ENCODE measurements around the gene PRSS22.

PRSS22 gene

DNA sequence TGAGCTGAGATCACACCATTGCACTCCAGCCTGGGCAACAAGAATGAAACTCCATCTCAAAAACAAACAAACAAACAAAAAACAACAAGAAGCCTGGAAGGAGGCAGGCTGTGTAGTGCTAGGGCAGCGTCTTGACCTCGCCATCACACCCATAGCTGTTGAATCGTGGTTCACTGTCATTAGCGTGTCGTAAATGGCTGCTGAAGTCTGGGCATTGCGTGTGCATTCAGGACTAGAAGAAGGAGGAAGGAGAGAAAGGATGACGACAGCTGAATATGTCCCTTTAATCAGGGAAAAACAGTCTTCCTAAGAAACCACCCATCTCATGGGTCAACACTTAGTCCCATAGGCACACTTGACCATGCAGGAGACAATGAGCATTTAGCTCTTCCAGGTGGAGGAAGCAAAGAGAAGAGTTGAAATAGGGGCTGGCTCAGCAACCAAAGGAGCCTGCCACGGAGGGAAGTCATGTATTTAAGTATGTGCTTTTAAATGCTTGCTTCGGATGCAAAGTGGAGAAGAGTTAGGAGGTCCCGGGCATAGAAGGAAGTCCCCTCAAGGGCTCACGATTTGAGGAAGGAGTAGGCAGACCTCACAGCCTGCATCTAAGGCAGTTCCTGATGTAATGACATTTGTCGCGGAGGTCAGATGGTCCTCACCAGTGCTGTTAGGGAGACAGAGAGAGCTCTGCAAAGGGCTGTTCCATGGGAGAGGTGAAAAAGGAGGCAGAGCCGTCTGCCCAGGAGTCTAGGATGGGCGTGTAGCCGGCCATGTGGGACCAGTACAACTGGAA lies 8.8 kb downstream of the PRSS22 start:
- no peak for DNase-seq

DNA sequence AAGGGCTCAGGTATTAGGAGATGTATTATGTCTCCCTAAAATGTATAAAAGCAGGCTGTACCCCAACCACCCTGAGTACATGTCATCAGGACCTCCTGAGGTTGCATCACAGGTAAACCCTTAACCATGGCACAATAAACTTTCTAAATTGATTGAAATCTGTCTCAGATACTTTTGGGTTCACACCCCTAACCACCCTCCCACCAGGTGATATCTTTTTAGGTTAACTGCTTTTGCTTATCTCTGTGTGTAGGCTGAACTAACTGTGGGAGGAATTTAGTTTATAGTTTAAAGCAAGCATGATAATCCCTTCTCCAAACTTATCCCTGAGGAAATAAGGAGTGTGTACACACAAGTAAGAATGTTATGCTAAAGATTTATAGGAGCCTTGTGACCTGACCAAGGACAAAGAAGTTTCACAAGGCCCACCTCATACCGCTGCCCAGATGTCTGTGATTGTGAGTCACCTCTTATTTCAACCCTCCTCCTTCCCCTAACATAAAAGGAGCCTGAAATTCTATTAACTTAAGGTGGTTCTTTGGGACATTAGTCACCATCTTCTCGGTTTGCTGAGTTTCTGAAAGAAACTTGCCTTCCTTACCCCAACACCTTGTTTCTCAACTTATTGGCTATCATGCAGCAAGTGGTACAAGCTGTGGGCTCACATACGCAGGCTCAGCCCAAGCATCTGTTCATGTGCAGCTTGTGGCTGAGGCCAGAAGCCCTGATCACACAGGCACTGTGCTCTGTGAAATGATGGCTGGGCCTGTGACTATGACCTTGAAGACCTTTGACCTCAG lies 11.3 kb downstream of the PRSS22 start:
- no peak for DNase-seq

DNA sequence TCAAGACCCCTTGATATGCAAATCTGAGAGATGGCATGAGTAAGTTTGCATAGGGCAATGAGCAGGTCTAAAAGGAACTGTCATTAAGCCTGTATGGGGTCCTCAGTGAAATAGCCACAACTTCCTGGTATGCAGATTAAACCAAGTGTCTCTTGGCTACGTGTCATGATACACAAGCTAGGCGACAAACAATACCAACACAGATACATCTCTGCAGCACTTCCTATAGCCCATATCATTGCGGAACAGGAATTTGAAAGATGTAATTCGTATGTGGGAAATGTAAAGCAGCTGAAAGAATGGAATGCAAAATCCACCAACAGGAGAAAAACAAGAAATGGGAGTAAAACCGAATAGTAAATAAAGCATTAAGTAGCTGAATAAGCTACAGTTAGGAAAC lies 12.9 kb downstream of the PRSS22 start:
- no peak for DNase-seq

DNA sequence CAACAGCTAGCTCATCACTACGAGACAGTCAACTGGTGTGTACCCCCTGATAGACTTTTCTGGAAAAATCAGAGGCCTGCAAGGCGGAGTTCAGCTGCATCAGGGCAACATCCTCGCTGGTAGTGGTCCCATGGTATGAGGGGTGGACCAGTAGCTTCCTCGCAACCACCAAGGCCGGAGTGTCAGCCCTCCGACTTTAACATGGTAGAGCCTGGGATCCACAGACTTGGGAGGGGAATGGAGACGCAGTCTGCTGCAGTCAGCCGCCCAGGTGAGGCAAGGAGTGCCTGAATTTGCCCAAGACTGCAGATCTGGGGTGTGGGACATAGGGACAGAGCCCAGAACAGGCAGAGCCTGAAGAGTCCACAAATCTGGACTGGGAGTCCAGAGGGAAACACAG lies 14.4 kb downstream of the PRSS22 start:
- DNase-seq: no peak

DNA sequence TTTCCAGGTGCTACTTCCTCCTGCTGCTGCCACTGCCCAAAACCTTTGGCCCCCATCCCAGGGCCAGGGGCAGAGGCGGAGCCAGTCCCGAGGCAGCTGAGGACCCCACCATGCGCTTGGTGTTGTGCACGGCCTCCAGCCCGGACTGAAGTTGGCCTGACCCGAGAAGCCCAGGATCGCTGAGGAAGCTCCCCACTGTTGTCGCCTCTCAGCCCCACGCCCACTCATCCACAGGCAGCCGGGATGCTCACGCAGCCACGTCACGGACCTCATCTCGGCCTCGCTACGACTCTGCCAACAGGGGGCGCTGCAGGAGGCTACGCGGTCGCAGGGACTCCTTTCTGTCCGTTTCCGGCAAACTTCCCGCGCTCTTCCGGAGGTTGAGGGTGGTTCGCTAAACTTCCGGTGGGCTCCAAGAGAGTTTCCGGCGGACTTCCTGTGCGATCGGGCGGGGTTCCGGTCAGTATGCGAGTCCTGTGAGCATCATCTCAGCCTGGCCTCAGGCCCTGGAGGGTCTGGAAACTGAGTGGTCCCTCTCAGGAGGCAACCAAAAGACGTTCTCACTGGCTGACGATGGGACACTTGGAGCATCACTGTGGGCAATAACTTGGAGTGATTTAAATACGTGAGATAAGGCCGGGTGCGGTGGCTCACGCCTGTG lies 15.5 kb downstream of the PRSS22 start:
- DNase-seq: peak; percentile 86

DNA sequence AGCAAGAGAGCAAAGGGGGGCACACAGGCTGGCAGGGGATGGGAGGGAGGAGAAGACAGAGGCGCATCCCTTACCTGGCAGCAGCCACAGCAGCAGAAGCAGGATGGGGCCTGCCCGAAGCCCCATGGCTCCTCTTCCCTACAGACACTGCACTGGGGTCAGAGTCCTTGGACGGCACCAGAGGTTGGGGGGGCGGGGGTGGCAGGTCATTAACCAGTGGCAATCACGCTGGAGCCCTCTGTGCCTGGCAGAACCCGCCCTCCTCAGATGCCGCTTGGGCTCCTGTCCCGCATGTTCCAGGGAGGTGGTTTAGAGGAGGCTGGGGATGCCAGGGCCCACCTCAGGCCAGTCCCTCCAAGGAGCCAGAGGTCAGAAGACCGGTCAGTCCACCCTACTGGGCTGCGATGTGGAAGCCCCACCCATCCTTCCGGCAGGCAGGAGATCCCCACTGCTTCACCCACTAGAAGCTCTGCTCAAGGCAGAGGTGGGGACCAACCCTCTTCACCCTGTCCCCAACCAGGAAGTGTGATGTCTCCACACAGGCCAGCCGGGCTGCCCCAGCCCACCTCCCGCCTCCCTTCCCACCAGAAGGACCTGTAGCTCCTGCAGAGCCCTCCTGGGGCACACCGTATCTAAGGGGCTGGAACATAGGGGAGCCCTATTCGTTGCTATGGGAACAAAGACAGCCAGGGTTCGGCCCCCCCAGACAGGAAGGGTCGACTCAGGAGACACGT lies 16.2 kb downstream of the PRSS22 start:
- no peak for DNase-seq

DNA sequence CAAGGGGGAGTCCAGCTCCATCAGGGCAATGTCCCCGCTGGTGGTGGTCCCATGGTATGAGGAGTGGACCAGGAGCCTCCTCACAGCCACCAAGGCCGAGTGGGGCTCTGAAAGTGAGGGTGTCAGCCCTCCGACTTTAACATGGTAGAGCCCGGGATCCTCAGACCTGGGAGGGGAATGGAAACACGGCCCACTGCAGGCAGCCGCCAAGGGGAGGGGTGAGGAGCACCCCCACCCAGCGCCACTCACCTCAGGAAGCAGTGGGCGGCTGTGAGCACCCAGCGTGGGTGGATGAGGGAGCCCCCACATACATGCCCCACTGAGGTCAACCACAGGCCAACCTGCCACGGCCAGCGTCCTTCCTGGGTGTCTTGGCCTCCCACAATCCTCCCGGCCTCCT lies 17.1 kb downstream of the PRSS22 start:
- DNase-seq: no peak

DNA sequence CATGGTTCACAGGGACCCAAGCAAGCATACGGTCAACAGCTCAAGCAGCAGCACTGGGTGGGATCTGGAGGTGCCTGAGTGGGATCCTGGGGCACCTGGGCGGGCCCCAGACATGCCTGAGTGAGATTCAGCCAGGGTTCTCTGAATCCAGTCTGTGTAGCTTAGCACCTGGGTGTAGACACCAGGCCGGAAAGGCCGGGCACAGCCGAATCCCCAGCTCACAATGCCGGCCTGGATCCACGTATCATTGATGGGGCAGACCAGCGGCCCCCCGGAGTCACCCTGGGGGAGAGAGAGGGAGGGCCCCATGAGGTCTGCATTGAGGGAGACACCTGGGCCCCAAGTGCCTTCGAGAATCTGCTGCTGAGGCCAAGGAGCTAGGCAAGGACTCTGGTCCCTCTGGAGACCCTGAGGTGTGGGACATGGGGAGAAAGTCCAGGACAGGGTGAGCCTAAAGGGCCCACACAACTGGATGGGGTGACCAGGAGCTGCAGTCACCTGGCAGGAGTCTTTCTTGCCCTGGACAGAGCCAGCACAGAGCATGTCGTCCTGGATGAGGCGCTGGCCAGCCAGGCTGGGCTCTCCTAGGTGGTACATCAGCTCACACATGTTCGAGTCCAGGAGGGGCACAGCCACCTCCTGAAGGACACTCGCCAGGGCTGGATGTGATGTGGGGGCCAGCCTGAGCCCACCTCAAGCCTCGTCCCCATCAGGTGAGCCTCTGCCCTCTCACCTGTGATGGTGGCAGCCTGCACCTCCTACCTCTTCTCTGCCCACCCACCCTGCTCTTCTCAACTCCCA lies 18.1 kb downstream of the PRSS22 start:
- no peak for DNase-seq

DNA sequence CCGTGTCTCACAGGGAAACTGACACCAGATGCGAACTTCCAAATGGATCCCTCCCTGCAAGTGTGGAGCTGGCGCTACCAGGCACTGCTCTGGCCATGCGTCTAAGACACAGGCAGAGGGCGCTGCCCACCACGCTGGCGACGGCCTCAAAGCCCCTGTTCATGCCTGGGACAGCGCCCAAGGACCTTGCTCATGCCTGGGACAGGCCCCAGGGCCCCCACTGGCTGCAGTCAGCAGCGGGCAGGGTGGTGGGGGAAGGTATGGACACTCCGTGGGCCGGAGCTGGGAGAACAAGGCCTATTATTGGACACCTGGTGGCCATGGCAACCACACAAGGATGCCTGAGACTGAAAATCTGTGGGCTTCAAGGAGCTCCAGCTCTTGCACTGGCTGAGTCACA lies 19.0 kb downstream of the PRSS22 start:
- peak; percentile 83 for DNase-seq

DNA sequence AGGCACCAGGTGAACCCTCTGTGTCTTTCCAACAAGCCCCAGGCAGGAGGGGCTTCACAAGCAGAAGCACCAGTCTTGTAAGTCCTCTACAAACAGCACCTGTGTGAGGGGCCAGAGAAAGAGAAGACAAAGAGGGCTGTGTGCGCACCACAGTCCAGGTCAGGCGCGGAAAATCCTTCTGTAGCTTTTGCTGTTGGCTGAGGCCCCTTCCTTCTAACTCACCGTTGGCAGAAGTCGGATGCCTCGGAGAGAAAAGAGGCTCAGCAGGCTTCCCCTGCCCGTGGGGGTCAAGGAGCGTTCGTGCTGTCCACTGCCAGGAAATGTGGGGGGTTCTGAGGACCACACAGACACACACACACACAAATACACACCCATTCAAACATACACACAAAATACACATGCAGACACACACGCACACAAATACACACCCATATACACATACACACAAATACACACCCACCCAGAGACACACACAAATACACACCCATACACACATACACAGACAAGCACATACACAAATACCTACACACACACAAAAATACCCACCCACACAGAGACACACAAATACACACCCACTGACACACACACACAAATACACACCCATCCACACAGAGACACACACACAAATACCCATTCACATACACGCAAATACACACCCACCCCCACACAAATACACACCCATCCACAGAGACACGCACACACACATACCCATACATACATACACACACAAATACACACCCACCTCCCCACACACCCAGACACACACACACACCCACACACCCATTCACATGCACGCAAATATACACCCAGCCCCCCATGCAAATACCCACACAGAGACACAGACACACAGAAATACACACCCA lies 21.1 kb downstream of the PRSS22 start:
- no peak for DNase-seq

DNA sequence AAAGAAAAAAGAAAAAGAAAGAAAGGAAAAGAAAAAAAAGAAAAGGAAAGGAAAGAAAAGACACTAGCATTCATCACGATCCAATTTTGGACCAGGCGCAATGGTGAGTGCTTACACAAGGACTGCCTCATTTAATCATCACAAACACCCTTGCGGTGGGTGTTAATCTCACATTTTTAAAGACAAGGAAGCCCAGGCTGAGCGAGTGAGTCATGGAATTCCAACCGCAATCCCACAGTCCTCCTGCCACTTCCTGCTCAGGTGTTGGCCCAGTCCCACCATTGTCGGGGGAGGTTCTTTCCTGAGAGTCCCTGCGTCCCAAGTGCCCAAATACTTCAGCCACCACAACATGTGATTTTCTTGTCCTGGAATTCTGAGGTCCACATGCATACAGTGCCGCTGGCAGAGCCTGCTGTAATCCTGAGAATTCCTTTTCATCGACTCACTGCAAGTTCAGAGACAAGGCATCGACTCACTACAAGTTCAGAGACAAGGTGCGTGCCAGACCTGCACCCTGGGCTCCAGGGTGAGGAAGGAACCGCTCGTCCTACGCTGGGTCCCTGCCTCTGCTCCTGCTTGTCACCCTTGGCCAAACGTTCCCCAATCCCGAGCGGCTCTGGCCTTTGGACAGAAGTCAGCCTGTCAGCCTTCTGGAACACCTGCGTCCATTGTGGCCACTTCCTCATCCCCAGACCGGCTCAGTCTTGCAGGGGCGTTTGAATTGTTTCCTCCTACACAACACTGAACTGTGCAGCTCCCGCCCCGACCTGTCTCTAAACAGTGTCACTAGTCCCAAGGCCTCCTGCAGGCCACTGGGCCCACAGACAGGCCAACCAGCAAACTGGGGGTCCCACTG lies 22.1 kb downstream of the PRSS22 start:
- no peak for DNase-seq

DNA sequence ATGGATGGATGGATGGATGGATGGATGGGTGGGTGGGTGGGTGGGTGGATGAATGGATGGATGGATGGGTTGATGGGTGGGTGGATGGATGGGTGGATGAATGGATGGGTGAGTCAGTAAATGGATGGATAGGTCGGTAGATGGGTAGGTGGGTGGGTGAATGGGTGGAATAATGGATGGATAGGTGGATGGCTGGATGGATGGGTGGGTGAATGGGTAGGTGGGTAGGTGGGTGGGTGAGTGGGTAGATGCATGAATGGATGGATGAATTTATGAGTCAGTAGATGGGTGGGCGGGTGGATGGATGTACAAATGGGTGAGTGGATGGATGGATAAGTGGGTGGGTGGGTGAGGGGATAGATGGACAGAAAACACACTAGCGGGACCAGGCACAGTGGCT lies 23.0 kb downstream of the PRSS22 start:
- DNase-seq: no peak

DNA sequence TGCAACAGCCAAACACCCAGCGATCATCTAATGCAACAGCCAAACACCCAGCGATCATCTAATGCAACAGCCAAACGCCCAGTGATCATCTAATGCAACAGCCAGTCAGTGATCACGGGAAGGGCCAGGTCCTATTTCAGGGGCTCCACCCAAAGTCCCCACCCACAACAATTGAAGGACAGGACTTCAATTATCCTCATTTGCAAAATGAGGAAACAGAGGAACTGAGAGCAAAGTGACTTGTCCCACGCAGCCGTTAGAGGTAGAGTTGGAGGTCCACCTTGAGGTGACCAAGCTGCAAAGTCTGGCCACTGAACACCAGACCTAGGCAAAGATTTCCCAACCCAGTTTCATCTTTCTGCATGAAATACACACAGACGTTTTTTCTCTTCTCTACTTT lies 24.2 kb downstream of the PRSS22 start:
- no peak for DNase-seq

DNA sequence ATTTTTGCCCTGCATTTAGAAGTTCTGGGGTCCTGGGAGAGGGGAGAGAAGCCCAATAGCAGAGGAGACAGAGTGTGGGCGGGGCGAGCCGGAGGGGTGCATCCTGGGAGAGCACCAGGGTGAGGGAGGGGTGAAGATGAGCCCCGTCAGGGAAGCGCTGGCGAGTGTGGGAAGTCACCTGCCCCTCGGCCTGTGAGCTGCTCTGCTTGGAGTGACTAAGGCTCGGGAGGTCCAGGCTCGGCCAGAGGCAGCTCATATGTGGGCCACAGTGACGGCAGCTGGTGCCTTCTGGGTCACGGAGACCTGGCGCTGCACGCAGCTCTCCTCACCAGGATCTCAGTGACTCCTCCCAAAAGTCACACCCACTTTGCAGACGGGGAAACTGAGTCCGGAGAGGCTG lies 26.8 kb downstream of the PRSS22 start:
- DNase-seq: no peak

DNA sequence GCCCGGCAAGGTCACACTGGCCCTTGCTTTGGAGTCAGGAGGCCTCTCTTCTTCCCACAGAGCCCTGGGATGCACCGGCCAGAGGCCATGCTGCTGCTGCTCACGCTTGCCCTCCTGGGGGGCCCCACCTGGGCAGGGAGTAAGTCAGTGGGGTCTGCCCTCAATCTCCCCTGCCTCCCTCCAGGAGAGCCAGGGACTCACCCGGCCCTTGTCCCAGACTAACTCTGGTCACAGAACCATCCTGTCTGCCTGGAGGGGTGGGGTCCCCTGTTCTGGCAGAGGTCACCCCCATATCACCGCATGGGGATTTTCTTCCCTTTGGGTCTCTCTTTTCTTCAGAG lies 27.6 kb downstream of the PRSS22 start:
- no peak for DNase-seq

DNA sequence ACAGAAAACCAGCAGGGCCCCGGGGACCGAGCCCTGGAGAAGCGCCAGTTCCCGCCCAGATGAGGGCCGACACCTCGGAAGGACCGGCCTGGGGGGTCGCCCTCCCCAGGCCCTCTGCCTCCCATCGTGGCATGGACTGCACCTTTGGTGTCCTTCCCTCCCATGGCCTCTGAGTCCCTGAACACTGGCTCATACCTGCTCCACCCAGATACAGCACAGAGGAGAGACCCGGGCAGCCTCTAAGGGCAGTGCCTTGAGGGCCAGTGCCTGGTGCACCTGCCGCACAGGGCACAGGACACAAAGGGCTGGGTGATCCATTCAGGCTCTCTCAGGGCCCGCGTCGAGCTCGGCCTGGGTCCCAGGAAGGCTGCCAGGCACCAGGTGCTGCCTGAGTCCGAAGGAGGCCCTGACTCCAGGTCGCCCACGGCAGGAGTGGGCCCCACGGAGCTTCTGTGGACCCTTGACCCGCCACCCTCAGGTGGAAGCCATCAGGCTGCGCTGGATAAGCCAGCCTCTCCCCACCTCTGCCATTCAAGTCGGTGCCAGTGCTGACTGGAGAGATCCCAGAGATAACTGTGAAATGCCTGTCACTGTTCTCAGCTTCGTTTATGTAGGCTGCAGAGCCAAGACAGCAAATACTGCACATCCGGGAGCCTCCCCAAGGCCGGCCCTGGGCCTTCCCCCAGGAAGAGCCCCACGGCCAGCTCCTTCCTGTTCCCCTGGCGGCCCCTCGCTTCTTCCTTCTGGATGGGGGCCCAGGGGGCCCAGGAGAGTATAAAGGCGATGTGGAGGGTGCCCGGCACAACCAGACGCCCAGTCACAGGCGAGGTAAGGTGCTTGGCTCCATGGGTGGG lies 28.2 kb downstream of the PRSS22 start, which contains the start of gene ZG16B:
TSS of gene ZG16B (plus strand) at position 803 of the 854 bp plus-strand sequence. CDS start 139 bp downstream, outside the sequence.
- DNase-seq: peak; percentile 21

DNA sequence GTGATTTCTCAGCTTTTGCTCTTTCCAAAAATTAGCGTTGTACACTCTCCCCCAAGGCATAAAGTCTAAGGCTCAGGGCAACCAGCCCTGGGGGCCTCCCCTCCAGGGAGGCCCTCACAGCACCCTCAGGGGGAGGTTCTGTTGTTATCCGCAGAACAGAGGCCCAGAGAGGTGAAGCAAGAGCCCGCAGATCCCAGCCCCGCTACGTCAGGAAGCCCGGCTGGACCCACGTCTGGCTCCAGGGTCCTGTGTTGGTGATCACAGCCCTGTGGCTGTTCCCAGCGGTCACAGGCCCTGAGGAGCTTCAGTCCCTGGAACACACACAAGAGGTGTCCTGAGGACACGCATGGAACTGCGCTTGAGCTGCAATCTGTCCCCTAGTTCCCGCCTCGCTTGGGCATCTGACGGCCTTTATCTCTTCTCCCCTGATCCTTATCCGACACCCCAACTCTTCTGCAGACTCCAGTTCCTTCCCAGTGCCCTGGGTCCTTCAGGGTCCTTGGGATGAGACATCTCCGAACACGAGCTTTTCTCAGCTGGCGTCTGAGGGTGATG lies 29.0 kb downstream of the PRSS22 start:
- DNase-seq: no peak

DNA sequence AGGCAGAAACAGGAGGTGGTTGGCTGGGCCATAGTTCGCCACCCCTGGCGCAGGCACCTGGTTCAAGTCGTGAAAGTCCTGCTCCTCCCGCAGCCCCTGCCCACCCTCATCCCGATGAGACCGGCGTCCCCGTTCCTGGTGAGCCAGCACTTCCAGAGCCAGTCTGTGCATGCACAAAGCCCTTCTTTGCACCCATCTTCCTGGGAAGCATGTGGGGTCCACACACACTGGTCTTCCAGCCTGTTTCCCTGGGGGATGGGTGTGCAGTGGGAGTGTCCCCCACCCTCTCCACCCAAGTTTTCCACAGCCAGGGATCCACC lies 29.5 kb downstream of the PRSS22 start:
- no peak for DNase-seq
